Measurements from ENCODE around the gene NIPAL4. TPM values are rescaled to one million over a fixed set of nuclear protein-coding genes. Genes with fewer than 3 reads are reported as not detected.

NIPAL4 gene
- polyA plus RNA-seq, 2 of the 4 experiments (the other 2 are of a cell fraction) = 8.6 to 8.9 TPM

DNA sequence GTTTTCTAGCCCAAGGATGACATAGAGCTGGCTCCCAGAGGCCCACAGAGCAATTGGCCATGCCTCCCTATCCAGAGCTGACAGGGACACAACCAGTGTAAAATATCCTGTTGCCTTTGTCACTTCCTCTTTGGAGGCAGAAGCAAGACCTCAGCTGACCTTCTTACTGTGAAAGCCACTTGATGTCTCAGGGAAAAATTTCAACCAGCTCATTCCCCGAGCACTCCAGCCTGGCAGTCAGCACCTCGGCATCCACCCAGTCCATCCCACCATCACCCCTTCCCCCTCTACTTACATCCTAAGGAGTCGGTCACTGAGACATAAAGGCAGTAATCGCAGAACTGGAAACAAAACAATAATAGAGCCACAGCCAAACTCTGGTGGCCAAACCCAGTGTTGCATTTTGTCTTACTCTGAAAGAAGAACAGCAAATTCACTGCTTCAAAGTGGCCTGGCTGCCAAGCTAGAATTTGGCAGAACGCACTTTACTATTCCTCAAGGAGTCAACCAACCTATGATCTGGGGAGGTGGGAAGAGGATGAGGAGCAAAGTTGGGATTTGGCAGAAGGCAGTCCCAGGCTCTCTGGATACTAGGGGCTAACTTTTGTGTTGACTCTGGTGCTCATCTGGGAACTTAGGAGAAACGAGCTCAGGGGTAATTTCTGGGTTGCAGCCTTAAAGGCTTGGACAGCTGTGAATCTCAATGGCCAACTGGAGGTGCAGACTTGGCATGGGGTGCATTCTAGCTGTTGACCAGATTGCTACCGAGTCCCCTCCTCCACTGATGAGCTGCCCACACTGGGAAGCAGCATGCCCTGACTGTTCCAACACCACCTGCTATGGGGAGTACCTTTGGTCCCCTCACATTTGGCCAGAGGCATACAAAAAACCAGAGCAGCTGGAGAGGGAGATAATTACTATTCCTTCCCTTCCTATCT lies 13.6 kb downstream of the NIPAL4 start:
- ATAC-seq = no peak
- Histone ChIP-seq H3K4me3 (no peak overlapping the region), H3K4me1 (peaks cover 28% of the 10 kb centered on the region), H3K9me3 (no peaks in the 10 kb centered on the region), H3K4me2 (no peak overlapping the region), H3K27ac (no peak overlapping the region)
- TF ChIP-seq, protein P1, sequence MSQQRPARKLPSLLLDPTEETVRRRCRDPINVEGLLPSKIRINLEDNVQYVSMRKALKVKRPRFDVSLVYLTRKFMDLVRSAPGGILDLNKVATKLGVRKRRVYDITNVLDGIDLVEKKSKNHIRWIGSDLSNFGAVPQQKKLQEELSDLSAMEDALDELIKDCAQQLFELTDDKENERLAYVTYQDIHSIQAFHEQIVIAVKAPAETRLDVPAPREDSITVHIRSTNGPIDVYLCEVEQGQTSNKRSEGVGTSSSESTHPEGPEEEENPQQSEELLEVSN (IDR thresholded peaks at IDR 0.05; ENCODE audit: borderline replicate concordance, low read depth) = no peak
- TF ChIP-seq ESRRA (IDR thresholded peaks at IDR 0.05; ENCODE audit: borderline replicate concordance, low read length) (no peak), CBX2 (IDR thresholded peaks at IDR 0.05; ENCODE audit: borderline replicate concordance, low read depth) (no peak), RCOR1 (IDR thresholded peaks at IDR 0.05; ENCODE audit: low read depth, low read length) (no peak), MAFK (IDR thresholded peaks at IDR 0.05; ENCODE audit: partially characterized antibody) (no peak), MYC (IDR thresholded peaks at IDR 0.05; ENCODE audit: borderline replicate concordance, low read length) (no peak), CHD4 (IDR thresholded peaks at IDR 0.05; ENCODE audit: borderline replicate concordance) (no peak), GATA3 (IDR thresholded peaks at IDR 0.05; ENCODE audit: borderline replicate concordance) (no peak)
- TF ChIP-seq, protein P2, sequence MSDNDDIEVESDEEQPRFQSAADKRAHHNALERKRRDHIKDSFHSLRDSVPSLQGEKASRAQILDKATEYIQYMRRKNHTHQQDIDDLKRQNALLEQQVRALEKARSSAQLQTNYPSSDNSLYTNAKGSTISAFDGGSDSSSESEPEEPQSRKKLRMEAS (IDR thresholded peaks at IDR 0.05) = no peak
- FAIRE-seq = no peak
- ChIA-PET CTCF (interaction anchor here (0.8 to 11.0 kb wide), 9 partner anchors 9 to 270 kb away, joined by 3 to 128 read pairs (median 7); partner anchors contain the start of genes LSM11 and NIPAL4), POLR2A (no interaction called here)
- 73% methylated on average over 7 of the region's 7 CpGs for WGBS (ENCODE audit: missing lambda C conversion rate)
- DNase-seq (ENCODE audit: low read depth in 1 of 2, low spot score in 1 of 2) = no peak

DNA sequence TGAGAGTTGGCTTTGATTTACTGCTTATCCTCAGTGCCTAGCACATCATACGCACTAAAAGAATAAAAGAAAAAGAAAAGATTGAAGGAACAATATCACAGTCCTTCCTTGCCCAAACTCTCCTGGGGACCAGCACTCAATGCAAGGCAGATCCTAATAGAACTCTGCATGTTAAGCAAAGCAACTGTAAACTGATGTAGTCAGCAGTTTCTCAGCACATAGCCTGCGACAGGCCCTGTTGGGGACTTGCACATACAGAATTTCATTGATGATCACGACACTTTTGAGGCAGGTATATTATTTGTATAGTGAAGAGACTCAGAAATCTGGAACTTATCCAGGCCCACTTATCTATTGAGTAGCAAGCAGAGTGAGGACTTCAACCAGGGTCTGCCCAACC lies 15.4 kb downstream of the NIPAL4 start:
- 91% methylated on average over 3 of the region's 3 CpGs for WGBS (ENCODE audit: missing lambda C conversion rate)
- no peak for ATAC-seq

DNA sequence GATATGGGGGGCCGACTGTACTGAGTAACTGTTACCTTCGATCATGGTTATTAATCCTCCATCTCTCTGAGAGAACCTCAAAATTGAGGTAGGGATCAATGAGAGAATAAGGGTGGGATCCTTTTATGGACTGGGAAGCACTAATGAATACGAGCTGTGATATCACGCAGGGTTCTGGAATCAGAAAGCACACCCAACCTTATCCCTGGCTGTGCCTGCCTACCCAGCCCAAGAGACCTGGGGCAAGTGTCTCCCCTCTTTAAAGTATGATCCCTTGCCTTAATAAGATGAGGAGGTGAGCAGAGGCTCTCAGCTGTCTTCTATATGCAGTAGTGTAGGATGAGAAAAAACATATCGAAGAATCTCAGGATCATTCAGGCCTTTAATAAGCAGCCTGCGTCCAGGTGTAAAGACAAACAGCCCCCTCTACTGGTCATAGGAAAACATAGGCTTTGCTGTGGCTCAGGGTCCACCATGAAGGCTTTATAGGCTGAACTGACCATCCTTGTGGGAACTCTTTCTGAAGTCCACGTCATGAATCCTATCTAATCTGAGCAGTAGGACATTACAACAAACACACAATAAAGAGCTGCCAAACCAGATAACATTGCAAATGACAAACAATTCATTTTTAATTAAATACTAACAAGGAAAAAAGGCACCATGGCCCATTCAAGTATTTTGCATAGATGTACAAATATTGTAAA lies 16.8 kb downstream of the NIPAL4 start:
- Histone ChIP-seq H3K4me2 (no peak overlapping the region), H3K4me3 (no peak overlapping the region), H3K9me3 (no peaks in the 10 kb centered on the region), H3K27ac (peak overlapping the region in 1 of 2 experiments; percentile 49; a peak in 1 of 6 replicates), H3K4me1 (peaks cover 22% of the 10 kb centered on the region)
- peak; percentile 78 to 87 for DNase-seq (ENCODE audit: low read depth in 1 of 2, low spot score in 1 of 2)
- peak; percentile 94 to 97 for TF ChIP-seq RAD21 (conservative IDR thresholded peaks at IDR 0.05 in 1 of 2, IDR thresholded peaks at IDR 0.05 in 1 of 2)
- no peak for TF ChIP-seq CBX8 (IDR thresholded peaks at IDR 0.05)
- TF ChIP-seq, protein P3, sequence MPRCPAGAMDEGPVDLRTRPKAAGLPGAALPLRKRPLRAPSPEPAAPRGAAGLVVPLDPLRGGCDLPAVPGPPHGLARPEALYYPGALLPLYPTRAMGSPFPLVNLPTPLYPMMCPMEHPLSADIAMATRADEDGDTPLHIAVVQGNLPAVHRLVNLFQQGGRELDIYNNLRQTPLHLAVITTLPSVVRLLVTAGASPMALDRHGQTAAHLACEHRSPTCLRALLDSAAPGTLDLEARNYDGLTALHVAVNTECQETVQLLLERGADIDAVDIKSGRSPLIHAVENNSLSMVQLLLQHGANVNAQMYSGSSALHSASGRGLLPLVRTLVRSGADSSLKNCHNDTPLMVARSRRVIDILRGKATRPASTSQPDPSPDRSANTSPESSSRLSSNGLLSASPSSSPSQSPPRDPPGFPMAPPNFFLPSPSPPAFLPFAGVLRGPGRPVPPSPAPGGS (IDR thresholded peaks at IDR 0.05) = no peak
- TF ChIP-seq PHF8 (IDR thresholded peaks at IDR 0.05; ENCODE audit: borderline replicate concordance, low read depth) = no peak
- peak; percentile 95 for TF ChIP-seq SMC3 (IDR thresholded peaks at IDR 0.05)
- no peak for TF ChIP-seq CHD4 (IDR thresholded peaks at IDR 0.05; ENCODE audit: borderline replicate concordance)
- TF ChIP-seq, protein P4, sequence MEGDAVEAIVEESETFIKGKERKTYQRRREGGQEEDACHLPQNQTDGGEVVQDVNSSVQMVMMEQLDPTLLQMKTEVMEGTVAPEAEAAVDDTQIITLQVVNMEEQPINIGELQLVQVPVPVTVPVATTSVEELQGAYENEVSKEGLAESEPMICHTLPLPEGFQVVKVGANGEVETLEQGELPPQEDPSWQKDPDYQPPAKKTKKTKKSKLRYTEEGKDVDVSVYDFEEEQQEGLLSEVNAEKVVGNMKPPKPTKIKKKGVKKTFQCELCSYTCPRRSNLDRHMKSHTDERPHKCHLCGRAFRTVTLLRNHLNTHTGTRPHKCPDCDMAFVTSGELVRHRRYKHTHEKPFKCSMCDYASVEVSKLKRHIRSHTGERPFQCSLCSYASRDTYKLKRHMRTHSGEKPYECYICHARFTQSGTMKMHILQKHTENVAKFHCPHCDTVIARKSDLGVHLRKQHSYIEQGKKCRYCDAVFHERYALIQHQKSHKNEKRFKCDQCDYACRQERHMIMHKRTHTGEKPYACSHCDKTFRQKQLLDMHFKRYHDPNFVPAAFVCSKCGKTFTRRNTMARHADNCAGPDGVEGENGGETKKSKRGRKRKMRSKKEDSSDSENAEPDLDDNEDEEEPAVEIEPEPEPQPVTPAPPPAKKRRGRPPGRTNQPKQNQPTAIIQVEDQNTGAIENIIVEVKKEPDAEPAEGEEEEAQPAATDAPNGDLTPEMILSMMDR (IDR thresholded peaks at IDR 0.05) = peak; percentile 94
- POLR2A ChIA-PET = no interaction called here
- CTCF ChIA-PET = interaction anchor here (0.6 to 11.0 kb wide), 53 partner anchors 9 to 266 kb away, joined by 3 to 128 read pairs (median 5); partner anchors contain the start of genes LSM11, NIPAL4 and THG1L
- FAIRE-seq = peak; percentile 86
- ATAC-seq = peak; percentile 84 to 92
- 63% methylated on average over 7 of the region's 7 CpGs for WGBS (ENCODE audit: missing lambda C conversion rate)

More for the DNA sequence above, 15.4 kb downstream of the NIPAL4 start:
- no peak overlapping the region for H3K27ac ChIP-seq
- no peak overlapping the region for H3K4me2 ChIP-seq
- no peak for DNase-seq (ENCODE audit: low read depth in 1 of 2, low spot score in 1 of 2)
- ChIA-PET POLR2A (no interaction called here), CTCF (interaction anchor here (0.6 to 11.0 kb wide), 11 partner anchors 10 to 262 kb away, joined by 3 to 128 read pairs (median 18); partner anchors contain the start of gene NIPAL4)
- H3K4me3 ChIP-seq = no peak overlapping the region
- peaks cover 27% of the 10 kb centered on the region for H3K4me1 ChIP-seq
- H3K9me3 ChIP-seq = no peaks in the 10 kb centered on the region
- TF ChIP-seq EHMT2 (IDR thresholded peaks at IDR 0.05; ENCODE audit: low read depth) (no peak), MAFK (IDR thresholded peaks at IDR 0.05; ENCODE audit: partially characterized antibody) (peak; percentile 86)
- FAIRE-seq = no peak

Data from A549 (cell line).